Neural cell (in vitro differentiated cells): ENCODE results near the gene PDE6G. TPM values are rescaled to one million over a fixed set of nuclear protein-coding genes. Genes with fewer than 3 reads are reported as not detected.

ENCODE experiments used
- H2AFZ ChIP-seq: fragments of 200-600, 300-800 bp; sonication (generic), shearing (Covaris generic); 2 replicates; pipeline ENCODE4 v1.6.0; 2014; ENCODE audit warnings: low read depth, mild to moderate bottlenecking, antibody characterized with exemption, low read length, moderate library complexity
- H3F3A ChIP-seq: fragments of 200-600 bp; shearing (Covaris generic); 2 replicates; pipeline ENCODE4 v1.6.1; 2016; ENCODE audit warnings: mild to moderate bottlenecking, moderate library complexity, mixed read lengths, antibody characterized with exemption, low read length; ENCODE audit not compliant: insufficient read depth, poor library complexity, severe bottlenecking
- H3K27ac ChIP-seq: fragments of 200-600, 300-800 bp; sonication (generic), shearing (Covaris generic); 2 replicates; pipeline ENCODE4 v1.5.1; 2014; ENCODE audit warnings: mild to moderate bottlenecking, low read length, moderate library complexity
- H3K27me3 ChIP-seq: fragments of 300-800, 200-600 bp; sonication (generic), shearing (Covaris generic); 2 replicates; pipeline ENCODE4 v1.6.0; 2014; ENCODE audit warnings: mild to moderate bottlenecking, low read depth, low read length, moderate library complexity; ENCODE audit not compliant: insufficient read depth
- H3K36me3 ChIP-seq: fragments of 300-800, 200-600 bp; sonication (generic), shearing (Covaris generic); 2 replicates; pipeline ENCODE4 v1.5.1; 2014; ENCODE audit warnings: mild to moderate bottlenecking, antibody characterized with exemption, low read length, moderate library complexity; ENCODE audit not compliant: insufficient read depth
- H3K4me2 ChIP-seq: fragments of 300-800, 200-600 bp; sonication (generic), shearing (Covaris generic); 2 replicates; pipeline ENCODE4 v1.6.0; 2014; ENCODE audit warnings: mild to moderate bottlenecking, low read length
- H3K4me3 ChIP-seq: fragments of 300-800, 200-600 bp; sonication (generic), shearing (Covaris generic); 2 replicates; pipeline ENCODE4 v1.5.1; 2014; ENCODE audit warnings: mild to moderate bottlenecking, low read length, moderate library complexity
- H3K79me2 ChIP-seq: fragments of 200-600 bp; shearing (Covaris generic); replicated peaks from 2 replicates; pipeline ENCODE4 v1.6.0; 2014; ENCODE audit warnings: mild to moderate bottlenecking, low read length, moderate library complexity; ENCODE audit not compliant: insufficient read depth
- H3K9ac ChIP-seq: fragments of 300-800, 200-600 bp; sonication (generic), shearing (Covaris generic); 2 replicates; pipeline ENCODE4 v1.6.1; 2016; ENCODE audit warnings: mild to moderate bottlenecking, low read length, mixed read lengths
- H3K9me2 ChIP-seq: fragments of 200-600 bp; shearing (Covaris generic); 2 replicates; pipeline ENCODE4 v1.6.1; 2016; ENCODE audit warnings: mild to moderate bottlenecking, low read length, mixed read lengths; ENCODE audit not compliant: insufficient read depth
- H3K9me3 ChIP-seq: fragments of 200-600, 300-800 bp; sonication (generic), shearing (Covaris generic); 2 replicates; pipeline ENCODE4 v1.6.1; 2016; ENCODE audit warnings: mild to moderate bottlenecking, mixed run types, low read length, moderate library complexity, mixed read lengths
- H4K20me1 ChIP-seq: fragments of 200-600 bp; shearing (Covaris generic); 2 replicates; pipeline ENCODE4 v1.6.1; 2016; ENCODE audit warnings: mild to moderate bottlenecking, mixed run types; ENCODE audit not compliant: insufficient read depth
- CTCF ChIP-seq: fragments of 450-650 bp; IDR thresholded peaks from 2 replicates; pipeline ENCODE4 v1.5.1; 2014; ENCODE audit warnings: antibody characterized with exemption, mild to moderate bottlenecking, moderate library complexity; ENCODE audit not compliant: poor library complexity, severe bottlenecking
- EP300 ChIP-seq: fragments of 450-650 bp; conservative IDR thresholded peaks from 2 replicates; pipeline ENCODE4 v1.6.1; 2014; ENCODE audit warnings: antibody characterized with exemption, mild to moderate bottlenecking, moderate library complexity; ENCODE audit not compliant: poor library complexity, severe bottlenecking
- EZH2 ChIP-seq: fragments of 200-600, 300-800 bp; shearing (Covaris generic), sonication (generic); IDR thresholded peaks from 2 replicates; pipeline ENCODE4 v1.6.1; 2014; ENCODE audit warnings: antibody characterized with exemption, low read length, borderline replicate concordance, mild to moderate bottlenecking; ENCODE audit not compliant: insufficient read depth, poor library complexity, severe bottlenecking
- MXI1 ChIP-seq: fragments of 450-650 bp; conservative IDR thresholded peaks from 2 replicates; pipeline ENCODE4 v1.6.1; 2014; ENCODE audit warnings: antibody characterized with exemption, mild to moderate bottlenecking; ENCODE audit not compliant: poor library complexity, severe bottlenecking
- POLR2AphosphoS5 ChIP-seq: IDR thresholded peaks from 2 replicates; pipeline ENCODE4 v1.6.1; 2012
- RAD21 ChIP-seq: fragments of 450-650 bp; conservative IDR thresholded peaks from 2 replicates; pipeline ENCODE4 v1.6.1; 2014; ENCODE audit warnings: antibody characterized with exemption, mild to moderate bottlenecking, moderate library complexity
- REST ChIP-seq: IDR thresholded peaks from 2 replicates; pipeline ENCODE4 v1.6.1; 2012; ENCODE audit warnings: borderline replicate concordance
- SMC3 ChIP-seq: fragments of 450-650 bp; conservative IDR thresholded peaks from 2 replicates; pipeline ENCODE4 v1.6.1; 2014; ENCODE audit warnings: antibody characterized with exemption, mild to moderate bottlenecking, moderate library complexity; ENCODE audit not compliant: poor library complexity
- TAF1 ChIP-seq: IDR thresholded peaks from 2 replicates; pipeline ENCODE4 v1.6.1; 2012; ENCODE audit warnings: low read depth
- polyA plus RNA-seq: library from polyadenylated mRNA; depleted of rRNA; stranded (reverse); fragments of >200 nt; gene quantifications from 2 replicates; pipeline ENCODE4 v1.2.3, GENCODE V29; 2014

Gene PDE6G
- polyA plus RNA-seq, 1 donor from 2014 or later, result not detected

GRCh38 chr17:81607431-81607830 lies 48.9 kb downstream of the PDE6G start:
- Histone ChIP-seq H3F3A (no peaks in the 10 kb centered on the region), H3K27me3 (no peaks in the 10 kb centered on the region), H3K27ac (no peak overlapping the region), H3K9me3 (no peaks in the 10 kb centered on the region), H3K79me2 (no peaks in the 10 kb centered on the region), H3K4me3 (no peak overlapping the region), H3K4me2 (no peak overlapping the region), H4K20me1 (no peaks in the 10 kb centered on the region), H3K36me3 (peaks cover 8% of the 10 kb centered on the region), H3K9ac (no peak overlapping the region), H2AFZ (no peak overlapping the region), H3K9me2 (no peaks in the 10 kb centered on the region)
- no peak for TF ChIP-seq EZH2
- no peak for TF ChIP-seq MXI1
- TF ChIP-seq TAF1, result no peak
- TF ChIP-seq EP300, result no peak
- TF ChIP-seq CTCF, result no peak
- no peak for TF ChIP-seq SMC3
- TF ChIP-seq RAD21, result no peak
- TF ChIP-seq POLR2AphosphoS5, result no peak
- TF ChIP-seq REST, result no peak

- Histone ChIP-seq H4K20me1 (no peaks in the 10 kb centered on the region), H3K9ac (no peak overlapping the region), H3K9me3 (no peaks in the 10 kb centered on the region), H3K36me3 (peaks cover 8% of the 10 kb centered on the region), H3F3A (no peaks in the 10 kb centered on the region), H3K79me2 (no peaks in the 10 kb centered on the region), H3K9me2 (no peaks in the 10 kb centered on the region), H3K4me2 (no peak overlapping the region), H3K4me3 (no peak overlapping the region), H3K27me3 (no peaks in the 10 kb centered on the region), H3K27ac (no peak overlapping the region), H2AFZ (no peak overlapping the region)
- TF ChIP-seq POLR2AphosphoS5, result no peak
- no peak for TF ChIP-seq EZH2
- TF ChIP-seq REST, result no peak
- TF ChIP-seq CTCF, result no peak
- TF ChIP-seq TAF1, result no peak
- no peak for TF ChIP-seq RAD21
- no peak for TF ChIP-seq MXI1
- no peak for TF ChIP-seq EP300
- TF ChIP-seq SMC3, result no peak
These were observed 52.3 kb downstream of the PDE6G start for GRCh38 chr17:81603846-81604610.
